GM19023 (cell line): Measurements from ENCODE around the gene FCF1.
A peak's percentile ranks its signal among the peaks of the same experiment; 100 is the strongest.

Experiments used
- ATAC-seq: cut with Tn5 transposase; IDR thresholded peaks from one replicate; pipeline ENCODE4 v1.9.1; 2021; ENCODE audit warnings: mild to moderate bottlenecking, moderate library complexity; ENCODE audit not compliant: unreplicated experiment

Gene FCF1

DNA sequence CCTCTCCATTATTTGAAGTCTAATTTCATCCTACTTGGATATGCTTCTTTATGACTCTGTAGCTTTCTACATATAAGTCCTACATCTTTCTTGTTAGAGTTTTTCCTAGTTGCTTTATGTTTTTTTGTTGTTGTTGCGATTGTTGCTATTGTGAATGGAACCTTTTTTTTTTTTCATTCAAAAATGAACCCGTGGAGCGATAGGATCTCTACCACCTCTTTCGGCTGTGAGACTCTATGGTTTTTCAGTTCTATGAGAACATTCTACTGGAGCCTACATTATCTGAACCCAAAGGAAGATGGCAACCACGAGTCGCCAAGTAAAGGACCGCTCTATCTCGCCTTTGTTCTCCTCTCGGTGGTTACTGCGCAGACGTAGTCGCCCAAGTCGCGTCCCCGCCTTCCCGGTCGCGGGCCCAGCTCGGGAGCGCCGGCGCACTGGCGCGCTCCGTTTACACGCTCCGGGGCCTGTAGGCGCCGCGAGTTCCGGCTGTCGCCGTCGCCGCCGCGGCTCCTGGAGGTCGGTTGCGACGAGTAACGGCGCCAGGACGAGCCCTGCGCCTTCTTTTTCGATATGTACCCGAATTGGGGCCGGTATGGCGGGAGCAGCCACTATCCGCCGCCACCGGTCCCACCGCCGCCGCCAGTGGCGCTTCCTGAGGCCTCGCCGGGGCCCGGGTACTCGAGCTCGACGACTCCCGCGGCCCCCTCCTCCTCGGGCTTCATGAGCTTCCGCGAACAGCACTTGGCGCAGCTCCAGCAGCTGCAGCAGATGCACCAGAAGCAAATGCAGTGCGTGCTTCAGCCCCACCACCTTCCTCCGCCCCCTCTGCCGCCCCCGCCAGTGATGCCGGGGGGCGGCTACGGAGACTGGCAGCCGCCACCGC lies 50.2 kb downstream of the FCF1 start, which contains the start of gene YLPM1:
Gene YLPM1 (plus strand): TSS at position 400 of the 886 bp plus-strand sequence. CDS start 174 bp downstream, at position 574.
- ATAC-seq = peak; percentile 93

DNA sequence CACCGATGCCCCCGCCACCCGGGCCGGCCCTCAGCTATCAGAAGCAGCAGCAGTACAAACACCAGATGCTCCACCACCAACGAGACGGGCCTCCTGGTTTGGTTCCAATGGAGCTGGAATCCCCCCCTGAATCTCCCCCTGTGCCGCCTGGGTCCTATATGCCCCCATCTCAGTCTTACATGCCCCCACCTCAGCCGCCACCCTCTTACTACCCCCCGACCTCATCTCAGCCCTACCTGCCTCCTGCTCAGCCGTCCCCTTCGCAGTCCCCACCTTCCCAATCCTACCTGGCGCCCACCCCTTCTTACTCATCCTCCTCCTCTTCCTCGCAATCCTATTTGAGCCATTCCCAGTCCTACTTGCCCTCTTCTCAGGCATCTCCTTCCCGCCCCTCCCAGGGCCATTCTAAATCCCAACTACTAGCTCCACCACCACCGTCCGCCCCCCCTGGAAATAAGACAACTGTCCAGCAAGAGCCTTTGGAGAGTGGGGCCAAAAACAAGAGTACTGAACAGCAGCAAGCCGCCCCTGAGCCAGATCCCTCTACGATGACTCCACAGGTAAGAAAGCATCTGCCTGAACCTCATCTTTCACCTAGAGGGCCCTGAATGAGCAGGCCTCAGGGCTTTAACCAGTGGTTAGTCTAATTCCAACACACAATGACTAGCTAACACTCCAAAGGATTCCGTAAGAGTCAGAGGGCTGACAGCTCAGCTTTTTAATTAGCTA lies 51.0 kb downstream of the FCF1 start:
- no peak for ATAC-seq

DNA sequence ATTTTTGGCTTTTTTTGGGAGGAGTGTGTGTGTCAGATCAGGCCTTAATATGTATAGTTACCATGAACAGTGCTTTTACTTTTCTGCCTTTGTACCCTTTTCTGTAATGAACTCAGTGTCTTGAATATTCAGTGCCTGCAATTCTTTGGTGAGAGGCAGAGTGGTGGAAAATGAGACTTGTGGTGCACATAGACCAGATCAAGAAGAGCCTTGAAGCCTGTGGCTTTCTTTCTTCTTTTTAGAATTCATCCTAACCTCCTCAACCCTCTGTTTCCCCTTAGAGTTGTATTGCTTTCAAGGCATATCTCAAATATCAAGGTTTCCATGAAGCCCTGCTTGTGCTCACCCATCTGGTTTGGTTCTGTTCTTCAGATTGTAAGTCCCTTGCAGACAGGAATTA lies 52.8 kb downstream of the FCF1 start:
- no peak for ATAC-seq

DNA sequence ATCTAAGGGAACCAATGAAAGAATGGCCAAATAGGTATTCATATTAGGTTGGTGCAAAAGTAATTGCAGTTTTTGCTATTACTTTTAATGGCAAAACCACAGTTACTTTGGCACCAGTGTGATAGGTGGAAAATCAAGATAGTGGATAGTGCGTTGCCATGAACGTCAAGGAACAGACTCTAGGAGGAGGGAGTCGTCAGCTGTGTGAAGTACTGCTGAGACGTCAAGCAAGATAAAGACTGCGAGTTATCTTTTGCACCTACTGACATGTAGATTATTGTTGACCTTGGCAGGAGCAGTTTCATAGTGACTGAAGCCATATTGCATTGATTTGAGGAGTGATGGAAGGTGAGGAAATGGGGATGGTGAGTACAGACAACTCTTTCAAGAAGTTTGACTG lies 58.5 kb downstream of the FCF1 start:
- no peak for ATAC-seq

DNA sequence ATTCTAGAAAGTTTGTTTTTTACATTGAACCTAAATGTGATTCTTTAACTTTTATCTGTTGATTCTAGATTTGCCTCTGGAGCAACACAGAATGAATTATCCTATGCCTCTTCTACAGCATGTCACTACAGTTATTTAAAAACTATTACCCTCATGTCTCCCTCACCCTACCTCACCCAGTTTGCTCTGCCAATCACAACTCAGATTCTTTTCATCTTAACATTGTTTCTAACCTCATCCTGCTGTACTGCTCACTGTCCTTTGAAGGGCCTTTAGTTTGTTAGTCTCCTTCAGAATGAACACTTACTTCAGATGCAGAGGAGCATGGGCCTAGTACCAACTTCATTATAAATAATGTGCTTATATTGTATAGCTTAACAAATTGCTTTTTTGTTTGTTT lies 71.7 kb downstream of the FCF1 start:
- no peak for ATAC-seq

DNA sequence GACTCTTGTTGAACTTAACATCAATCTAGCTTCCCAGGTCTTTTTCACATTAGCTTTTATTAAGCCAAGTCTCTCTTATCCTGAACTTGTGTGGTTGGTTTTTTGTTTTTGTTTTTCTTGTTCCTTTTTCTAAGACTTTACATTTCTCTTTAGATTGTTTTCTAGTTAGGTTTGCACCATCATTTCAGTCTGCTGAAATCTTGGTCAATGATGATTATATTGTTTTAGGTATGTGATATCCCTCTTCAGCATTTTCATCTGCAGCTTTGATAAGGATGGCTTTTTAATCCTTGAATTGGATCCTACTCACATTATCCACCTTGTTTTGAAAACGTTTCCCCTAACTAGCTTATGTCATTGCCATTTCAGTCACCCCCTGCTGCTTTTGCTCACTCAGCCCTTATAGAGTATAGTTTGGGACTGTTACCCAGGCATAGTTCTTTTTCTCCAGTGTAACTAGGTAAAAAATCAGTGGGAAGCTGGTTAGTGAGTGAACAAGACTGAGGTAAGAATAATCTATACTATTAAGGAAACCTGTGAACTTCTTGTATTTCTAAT lies 72.2 kb downstream of the FCF1 start:
- no peak for ATAC-seq

DNA sequence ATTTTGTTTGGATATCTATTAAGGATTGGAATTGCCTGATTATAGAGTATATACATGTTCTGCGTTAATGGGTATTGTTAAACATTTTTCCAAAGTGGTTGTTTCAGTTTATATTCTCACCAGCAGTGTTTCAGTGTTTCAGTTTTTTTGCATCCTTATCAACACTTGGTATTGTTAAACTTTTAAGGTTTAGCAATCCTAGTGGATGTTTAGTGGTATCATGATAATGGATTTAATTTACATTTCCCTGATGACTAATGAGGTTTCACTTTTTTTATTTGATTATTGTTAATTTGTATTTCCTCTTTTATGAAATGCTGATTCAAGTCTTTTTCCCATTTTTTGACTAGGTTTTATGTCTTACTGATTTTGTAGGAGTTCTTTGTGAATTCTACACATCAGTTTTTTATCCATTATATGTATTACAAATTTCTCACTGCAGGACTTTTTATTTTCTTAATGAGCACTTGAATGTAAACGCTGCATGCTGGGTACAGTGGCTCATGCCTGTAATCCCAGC lies 73.9 kb downstream of the FCF1 start:
- no peak for ATAC-seq
